Stimulated activated naive CD8-positive, alpha-beta T cell treated with anti-CD3 and anti-CD28 coated beads, Interleukin-15, Interleukin-2, amounts not matched to agents 100 ng/mL and 50 ng/mL, for 24 hours (primary cell): ENCODE measurements around the gene ADGRB2.

Experiments
- H3K27ac Mint-ChIP-seq: one replicate; pipeline ENCODE4 v1.8.0; 2021; ENCODE audit warnings: mild to moderate bottlenecking, mixed read lengths
- H3K27me3 Mint-ChIP-seq: one replicate; pipeline ENCODE4 v1.8.0; 2021; ENCODE audit warnings: mixed read lengths
- H3K36me3 Mint-ChIP-seq: one replicate; pipeline ENCODE4 v1.8.0; 2021; ENCODE audit warnings: low read depth, mixed read lengths
- H3K4me1 Mint-ChIP-seq: one replicate; pipeline ENCODE4 v1.8.0; 2021; ENCODE audit warnings: low read depth, mixed read lengths
- H3K4me3 Mint-ChIP-seq: one replicate; pipeline ENCODE4 v1.8.0; 2021; ENCODE audit warnings: mild to moderate bottlenecking, mixed read lengths
- H3K9me3 Mint-ChIP-seq: one replicate; pipeline ENCODE4 v1.8.0; 2021; ENCODE audit warnings: mixed read lengths

The ADGRB2 gene

GRCh38 chr1:31691446-31691845 lies 72.7 kb downstream of the ADGRB2 start:
- no peaks in the 10 kb centered on the region for H3K36me3 Mint-ChIP-seq
- H3K4me3 Mint-ChIP-seq: no peak overlapping the region
- no peaks in the 10 kb centered on the region for H3K4me1 Mint-ChIP-seq
- H3K9me3 Mint-ChIP-seq: no peaks in the 10 kb centered on the region
- H3K27ac Mint-ChIP-seq: no peak overlapping the region
- no peaks in the 10 kb centered on the region for H3K27me3 Mint-ChIP-seq

DNA sequence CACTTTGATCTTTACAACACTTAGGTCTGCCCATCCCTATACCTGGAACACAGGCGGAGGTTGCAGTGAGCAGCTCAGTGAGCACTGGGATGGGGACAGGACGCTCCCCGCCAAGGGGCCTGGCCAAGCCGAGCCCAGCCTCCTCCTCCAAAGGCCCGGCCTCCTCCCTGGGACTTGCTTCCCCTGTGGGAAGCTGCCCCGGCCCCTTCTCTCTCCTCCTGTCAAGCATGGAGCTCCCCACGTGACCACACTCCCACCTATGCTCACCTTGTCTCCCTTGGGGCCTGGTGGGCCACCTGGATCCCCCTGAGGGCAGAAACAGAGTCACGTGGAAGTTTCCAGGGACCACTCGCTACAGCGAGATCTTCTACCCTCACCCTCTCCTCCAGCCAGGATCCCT lies 73.2 kb downstream of the ADGRB2 start:
- no peak overlapping the region for H3K27ac Mint-ChIP-seq
- no peak overlapping the region for H3K4me3 Mint-ChIP-seq
- H3K36me3 Mint-ChIP-seq: no peaks in the 10 kb centered on the region
- H3K27me3 Mint-ChIP-seq: no peaks in the 10 kb centered on the region
- H3K9me3 Mint-ChIP-seq: no peaks in the 10 kb centered on the region
- no peaks in the 10 kb centered on the region for H3K4me1 Mint-ChIP-seq

GRCh38 chr1:31689854-31690253 lies 74.3 kb downstream of the ADGRB2 start:
- H3K4me3 Mint-ChIP-seq: no peak overlapping the region
- no peaks in the 10 kb centered on the region for H3K4me1 Mint-ChIP-seq
- peaks cover 3% of the 10 kb centered on the region for H3K27me3 Mint-ChIP-seq
- no peaks in the 10 kb centered on the region for H3K36me3 Mint-ChIP-seq
- H3K9me3 Mint-ChIP-seq: no peaks in the 10 kb centered on the region
- H3K27ac Mint-ChIP-seq: no peak overlapping the region

GRCh38 chr1:31689379-31689778 lies 74.8 kb downstream of the ADGRB2 start:
- Mint-ChIP-seq H3K36me3 (no peaks in the 10 kb centered on the region), H3K27ac (no peak overlapping the region), H3K9me3 (no peaks in the 10 kb centered on the region), H3K27me3 (peaks cover 5% of the 10 kb centered on the region), H3K4me3 (no peak overlapping the region), H3K4me1 (no peaks in the 10 kb centered on the region)

DNA sequence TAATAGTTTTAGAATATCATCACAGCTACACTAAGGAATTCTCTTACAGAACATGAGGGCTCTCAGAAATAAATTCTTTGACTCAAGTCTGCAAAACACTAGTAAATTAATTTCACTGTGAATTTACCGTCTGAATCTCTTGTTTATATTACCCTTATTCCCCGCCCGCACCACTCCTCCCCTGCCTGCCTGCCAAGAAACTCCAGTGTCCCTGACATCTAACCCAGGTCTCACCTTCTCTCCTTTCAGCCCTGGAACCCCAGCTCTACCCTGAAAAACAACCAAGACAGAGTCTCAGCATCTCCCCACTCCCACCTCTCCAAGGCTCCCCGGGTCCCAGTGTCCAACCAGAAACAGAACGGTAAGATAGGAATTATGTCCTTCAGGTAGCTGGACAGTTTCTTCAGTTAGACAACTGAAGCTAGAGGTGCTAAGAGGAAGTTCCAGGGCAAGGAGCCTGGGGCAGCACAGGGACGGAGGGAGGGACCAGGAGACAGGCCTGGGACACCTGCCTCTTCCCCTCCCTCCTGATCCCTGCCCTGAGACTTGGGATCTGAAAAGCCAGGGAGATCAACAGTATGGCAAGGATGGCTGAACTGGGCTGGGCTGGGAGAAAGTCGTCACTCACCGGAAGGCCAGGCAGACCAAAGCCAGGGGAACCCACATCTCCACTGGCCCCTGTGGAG lies 75.8 kb downstream of the ADGRB2 start:
- H3K36me3 Mint-ChIP-seq: no peaks in the 10 kb centered on the region
- H3K9me3 Mint-ChIP-seq: no peaks in the 10 kb centered on the region
- H3K4me3 Mint-ChIP-seq: no peak overlapping the region
- peaks cover 5% of the 10 kb centered on the region for H3K27me3 Mint-ChIP-seq
- no peaks in the 10 kb centered on the region for H3K4me1 Mint-ChIP-seq
- no peak overlapping the region for H3K27ac Mint-ChIP-seq

- H3K4me1 Mint-ChIP-seq: no peaks in the 10 kb centered on the region
- H3K27ac Mint-ChIP-seq: no peak overlapping the region
- H3K9me3 Mint-ChIP-seq: no peaks in the 10 kb centered on the region
- H3K36me3 Mint-ChIP-seq: no peaks in the 10 kb centered on the region
- peaks cover 5% of the 10 kb centered on the region for H3K27me3 Mint-ChIP-seq
- no peak overlapping the region for H3K4me3 Mint-ChIP-seq
These were observed 76.5 kb downstream of the ADGRB2 start for GRCh38 chr1:31687601-31688000.

DNA sequence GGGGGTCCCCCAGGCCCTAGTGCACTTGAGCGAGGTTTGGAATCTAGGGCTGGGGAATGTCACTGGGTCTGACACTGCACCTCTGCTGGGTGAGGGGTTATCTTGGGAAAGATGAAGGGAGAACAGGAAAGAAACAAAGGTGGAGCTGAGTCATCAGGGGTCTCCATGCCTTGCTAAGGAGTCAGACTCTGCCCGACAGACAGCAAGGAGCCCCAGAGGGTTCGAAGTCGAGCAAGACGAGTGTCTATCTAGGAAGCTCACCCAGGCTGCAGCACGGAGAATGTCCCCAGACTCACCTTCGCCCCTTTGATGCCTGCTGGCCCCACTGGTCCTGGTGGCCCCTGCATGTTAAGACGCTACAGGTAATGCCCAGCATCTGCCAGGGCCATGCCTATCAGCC lies 78.3 kb downstream of the ADGRB2 start:
- no peaks in the 10 kb centered on the region for H3K36me3 Mint-ChIP-seq
- H3K4me1 Mint-ChIP-seq: no peaks in the 10 kb centered on the region
- H3K27me3 Mint-ChIP-seq: peaks cover 5% of the 10 kb centered on the region
- no peak overlapping the region for H3K4me3 Mint-ChIP-seq
- no peak overlapping the region for H3K27ac Mint-ChIP-seq
- no peaks in the 10 kb centered on the region for H3K9me3 Mint-ChIP-seq

DNA sequence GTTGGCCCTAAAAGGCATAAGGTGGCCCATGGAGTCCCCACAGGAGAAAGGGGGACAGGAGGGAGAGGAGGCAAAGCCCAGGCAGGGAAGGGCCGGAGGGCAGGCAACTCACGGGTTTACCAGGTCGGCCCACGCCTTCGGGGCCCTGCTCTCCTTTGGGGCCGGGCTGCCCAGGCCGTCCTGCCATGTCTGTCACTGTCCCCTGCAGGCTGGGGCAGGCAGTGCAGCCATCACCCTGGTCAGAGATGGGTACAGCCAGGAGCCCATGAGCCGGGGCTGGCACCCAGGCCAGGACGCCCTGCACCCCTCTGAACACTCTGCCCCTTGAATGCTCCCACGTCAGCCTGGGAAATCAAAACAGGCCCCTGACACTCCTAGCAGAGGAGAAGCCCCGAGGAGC lies 80.1 kb downstream of the ADGRB2 start:
- H3K4me3 Mint-ChIP-seq: no peak overlapping the region
- H3K36me3 Mint-ChIP-seq: no peaks in the 10 kb centered on the region
- H3K9me3 Mint-ChIP-seq: no peaks in the 10 kb centered on the region
- no peaks in the 10 kb centered on the region for H3K4me1 Mint-ChIP-seq
- peaks cover 5% of the 10 kb centered on the region for H3K27me3 Mint-ChIP-seq
- H3K27ac Mint-ChIP-seq: no peak overlapping the region

DNA sequence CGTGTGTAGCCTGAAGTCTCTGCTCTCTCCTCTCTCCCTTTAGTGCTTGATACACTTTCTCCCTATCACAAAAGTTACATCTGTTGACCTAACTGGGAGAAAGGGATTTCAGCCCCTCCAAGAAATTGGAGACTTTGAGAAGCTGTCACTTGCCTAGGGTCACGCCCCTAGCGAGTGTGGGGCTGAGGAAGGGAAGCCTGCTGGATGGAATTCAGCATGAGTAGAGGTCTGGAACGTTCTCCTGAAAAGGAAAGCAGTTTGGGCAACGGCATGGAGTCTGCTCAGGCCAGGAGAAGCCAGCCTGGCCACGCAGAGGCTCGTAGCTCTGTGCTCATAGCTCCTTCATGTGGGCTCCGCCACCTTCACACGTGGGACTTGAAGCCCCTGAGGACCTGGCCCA lies 82.7 kb downstream of the ADGRB2 start:
- Mint-ChIP-seq H3K4me1 (no peaks in the 10 kb centered on the region), H3K27me3 (peaks cover 5% of the 10 kb centered on the region), H3K9me3 (no peaks in the 10 kb centered on the region), H3K4me3 (no peak overlapping the region), H3K27ac (no peak overlapping the region), H3K36me3 (no peaks in the 10 kb centered on the region)

- peaks cover 1% of the 10 kb centered on the region for H3K27me3 Mint-ChIP-seq
- H3K4me3 Mint-ChIP-seq: no peak overlapping the region
- no peak overlapping the region for H3K27ac Mint-ChIP-seq
- no peaks in the 10 kb centered on the region for H3K4me1 Mint-ChIP-seq
- no peaks in the 10 kb centered on the region for H3K36me3 Mint-ChIP-seq
- H3K9me3 Mint-ChIP-seq: no peaks in the 10 kb centered on the region
These were observed 84.4 kb downstream of the ADGRB2 start for GRCh38 chr1:31679676-31680230.

DNA sequence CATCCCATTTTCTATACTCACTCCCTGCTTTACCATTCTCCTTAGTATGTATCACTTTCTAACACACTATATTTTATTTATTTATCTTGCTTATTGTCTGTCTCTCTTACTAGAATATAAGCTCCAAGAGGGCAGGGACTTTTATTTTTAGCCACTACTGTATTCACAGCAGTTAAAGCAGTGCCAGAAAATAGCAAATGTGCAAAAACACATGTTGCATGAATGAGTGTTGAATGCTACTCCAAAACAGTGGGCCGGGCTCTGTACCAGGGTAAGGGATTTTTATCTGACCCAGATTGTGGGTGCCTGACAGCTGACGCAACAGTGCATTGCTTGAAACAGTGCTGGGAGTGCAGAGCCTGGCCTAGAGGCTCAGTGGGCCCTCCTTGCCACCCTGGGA lies 85.0 kb downstream of the ADGRB2 start:
- Mint-ChIP-seq H3K9me3 (no peaks in the 10 kb centered on the region), H3K27me3 (no peaks in the 10 kb centered on the region), H3K27ac (no peak overlapping the region), H3K36me3 (no peaks in the 10 kb centered on the region), H3K4me1 (no peaks in the 10 kb centered on the region), H3K4me3 (no peak overlapping the region)

- Mint-ChIP-seq H3K27ac (no peak overlapping the region), H3K4me1 (no peaks in the 10 kb centered on the region), H3K4me3 (no peak overlapping the region), H3K27me3 (no peaks in the 10 kb centered on the region), H3K36me3 (no peaks in the 10 kb centered on the region), H3K9me3 (no peaks in the 10 kb centered on the region)
These were observed 85.5 kb downstream of the ADGRB2 start for GRCh38 chr1:31678681-31679080.

- no peaks in the 10 kb centered on the region for H3K27me3 Mint-ChIP-seq
- no peaks in the 10 kb centered on the region for H3K36me3 Mint-ChIP-seq
- H3K4me1 Mint-ChIP-seq: no peaks in the 10 kb centered on the region
- H3K9me3 Mint-ChIP-seq: no peaks in the 10 kb centered on the region
- H3K27ac Mint-ChIP-seq: no peak overlapping the region
- no peak overlapping the region for H3K4me3 Mint-ChIP-seq
These were observed 86.2 kb downstream of the ADGRB2 start for GRCh38 chr1:31677949-31678348.

DNA sequence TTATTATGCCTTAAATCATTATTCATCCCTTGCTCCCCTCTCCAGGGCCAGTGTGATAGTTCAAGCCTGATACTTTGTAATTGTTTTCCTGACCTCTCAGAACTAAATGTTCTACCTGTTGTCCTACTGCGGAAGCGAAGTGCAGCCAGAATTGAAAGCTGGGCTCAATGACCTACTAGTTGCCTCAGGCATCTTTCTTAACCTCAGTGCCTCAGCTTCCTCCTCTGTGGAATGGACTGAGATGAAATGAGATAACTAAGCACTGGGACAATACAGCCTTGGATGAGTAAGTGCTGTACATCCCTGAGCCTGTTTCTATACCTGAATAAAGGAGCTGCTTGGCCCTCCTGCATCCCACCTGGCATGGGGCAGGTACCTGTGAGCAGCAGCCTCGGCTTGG lies 86.7 kb downstream of the ADGRB2 start:
- Mint-ChIP-seq H3K27ac (no peak overlapping the region), H3K9me3 (no peaks in the 10 kb centered on the region), H3K4me3 (no peak overlapping the region), H3K36me3 (no peaks in the 10 kb centered on the region), H3K27me3 (no peaks in the 10 kb centered on the region), H3K4me1 (no peaks in the 10 kb centered on the region)
